PC-3 (cell line): Measurements from ENCODE around the gene CREBBP. TPM values are rescaled to one million over a fixed set of nuclear protein-coding genes. Genes with fewer than 3 reads are reported as not detected.

Experiments
- ATAC-seq: fragments of 200-7000 bp; cut with Tn5 transposase; 2 replicates; pipeline ENCODE4 v1.9.1; 2020; ENCODE audit warnings: mild to moderate bottlenecking, moderate library complexity
- BruUV-seq: library from RNA; stranded (reverse); fragments of 400-500 nt; replicated peaks from 2 replicates; lab custom pipeline; 2021; lab: Mats Ljungman, UMichigan
- CTCF ChIA-PET: fragments of 300-600 bp; sonication (Branson Sonifier 250); formaldehyde crosslinking; loops from one replicate; lab custom pipeline; 2022; ENCODE audit warnings: antibody characterized with exemption; lab: Charles Lee
- POLR2A ChIA-PET: fragments of 300-600 bp; sonication (Branson Sonifier 250); formaldehyde crosslinking; loops from one replicate; lab custom pipeline; 2022; ENCODE audit warnings: antibody characterized with exemption; ENCODE audit not compliant: unreplicated experiment; lab: Charles Lee
- DNase-seq: peaks from one replicate; pipeline ENCODE4 v3.0.0-alpha.2; 2015
- H2AFZ ChIP-seq: fragments of 300-600 bp; sonication (generic); 2 replicates; pipeline ENCODE4 v1.6.0; 2016; ENCODE audit warnings: antibody characterized with exemption, low read length
- H3F3A ChIP-seq: fragments of 300-600 bp; sonication (generic); one replicate; pipeline ENCODE4 v1.6.0; 2017; ENCODE audit warnings: antibody characterized with exemption, low read length, control low read depth, mild to moderate bottlenecking; ENCODE audit not compliant: unreplicated experiment
- H3K27ac ChIP-seq: fragments of 300-600 bp; sonication (generic); 2 replicates; pipeline ENCODE4 v1.5.1; 2016; ENCODE audit warnings: mild to moderate bottlenecking, low read length
- H3K27me3 ChIP-seq: fragments of 300-600 bp; sonication (generic); 2 replicates; pipeline ENCODE4 v1.6.1; 2016; ENCODE audit warnings: low read length, mixed read lengths
- H3K36me3 ChIP-seq: fragments of 300-600 bp; sonication (generic); 2 replicates; pipeline ENCODE4 v1.6.1; 2016; ENCODE audit warnings: low read depth, mixed run types, low read length, mixed read lengths
- H3K4me1 ChIP-seq: fragments of 300-600 bp; sonication (generic); 2 replicates; pipeline ENCODE4 v1.5.1; 2016; ENCODE audit warnings: low read length; ENCODE audit not compliant: insufficient read depth
- H3K4me2 ChIP-seq: fragments of 300-600 bp; sonication (generic); 2 replicates; pipeline ENCODE4 v1.6.0; 2016; ENCODE audit warnings: low read length
- H3K4me3 ChIP-seq: fragments of 300-600 bp; sonication (generic); 2 replicates; pipeline ENCODE4 v1.5.1; 2016; ENCODE audit warnings: mild to moderate bottlenecking, low read length, mixed read lengths
- H3K79me2 ChIP-seq: fragments of 300-600 bp; sonication (generic); 2 replicates; pipeline ENCODE4 v1.6.1; 2017; ENCODE audit warnings: low read length, mixed read lengths
- H3K9ac ChIP-seq: fragments of 300-600 bp; sonication (generic); 2 replicates; pipeline ENCODE4 v1.6.0; 2016; ENCODE audit warnings: mild to moderate bottlenecking, low read length
- H3K9me2 ChIP-seq: fragments of 300-600 bp; sonication (generic); replicated peaks from 2 replicates; pipeline ENCODE4 v1.6.1; 2016; ENCODE audit warnings: mixed run types, low read length, mixed read lengths
- H3K9me3 ChIP-seq: fragments of 300-600 bp; sonication (generic); 2 replicates; pipeline ENCODE4 v1.6.1; 2016; ENCODE audit warnings: low read length, mixed read lengths
- H4K20me1 ChIP-seq: fragments of 300-600 bp; sonication (generic); 2 replicates; pipeline ENCODE4 v1.6.1; 2016; ENCODE audit warnings: low read length, mixed read lengths
- EZH2 ChIP-seq: fragments of 300-600 bp; sonication (generic); IDR thresholded peaks from one replicate; pipeline ENCODE4 v1.6.1; 2017; ENCODE audit warnings: antibody characterized with exemption, mild to moderate bottlenecking, low read length; ENCODE audit not compliant: unreplicated experiment
- EZH2phosphoT487 ChIP-seq: fragments of 300-600 bp; sonication (generic); IDR thresholded peaks from 2 replicates; pipeline ENCODE4 v1.6.1; 2018; ENCODE audit warnings: mild to moderate bottlenecking, antibody characterized with exemption, low read length, borderline replicate concordance
- intact Hi-C: fragments of 100-400 bp; cut with micrococcal nuclease; formaldehyde crosslinking; loops from 2 replicates; pipeline ENCODE4 v1.9.0; 2023
- total RNA-seq: library from RNA; depleted of rRNA; stranded (reverse); fragments of >200 nt; gene quantifications from 2 replicates; pipeline ENCODE4 v1.2.3, GENCODE V29; 2014
- TF ChIP-seq, protein P1 (sequence below): fragments of 300-600 bp; sonication (generic); conservative IDR thresholded peaks from 2 replicates; pipeline ENCODE4 v1.5.1; 2017; ENCODE audit warnings: antibody characterized with exemption, low read depth, mild to moderate bottlenecking, low read length

Gene CREBBP
- total RNA-seq, 1 experiment from 2014 or later = 21.9 TPM

DNA sequence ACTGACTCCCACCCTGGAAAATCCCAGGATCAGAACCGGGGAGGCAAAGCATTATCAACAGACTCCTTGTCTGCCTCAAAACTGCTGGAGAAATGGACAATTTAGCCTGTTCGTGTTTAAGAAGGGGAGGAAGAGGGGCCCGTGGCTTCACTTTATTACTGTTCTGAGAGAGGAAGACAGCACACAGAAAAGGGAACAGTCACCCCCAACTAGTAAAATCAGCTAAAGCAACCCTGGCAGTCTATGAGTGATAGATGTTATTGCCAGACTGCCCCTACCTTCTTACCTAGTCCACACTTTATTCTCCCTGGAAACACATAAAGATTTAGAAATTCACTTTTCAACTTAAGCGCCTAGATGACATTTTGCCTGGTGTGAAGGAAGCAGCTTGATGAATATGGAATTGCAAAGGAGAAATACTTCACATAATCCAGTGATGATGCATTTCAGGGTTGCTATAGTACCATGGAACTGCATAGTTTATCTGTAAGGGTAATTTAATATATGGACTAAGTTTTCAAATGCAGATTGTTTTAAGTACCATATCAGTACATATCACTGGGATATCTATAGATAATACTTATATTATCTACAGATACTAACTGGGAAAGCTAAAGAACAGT lies 126.3 kb downstream of the CREBBP start:
- no peak for TF ChIP-seq EZH2phosphoT487
- no peak for TF ChIP-seq EZH2
- TF ChIP-seq, protein P1, sequence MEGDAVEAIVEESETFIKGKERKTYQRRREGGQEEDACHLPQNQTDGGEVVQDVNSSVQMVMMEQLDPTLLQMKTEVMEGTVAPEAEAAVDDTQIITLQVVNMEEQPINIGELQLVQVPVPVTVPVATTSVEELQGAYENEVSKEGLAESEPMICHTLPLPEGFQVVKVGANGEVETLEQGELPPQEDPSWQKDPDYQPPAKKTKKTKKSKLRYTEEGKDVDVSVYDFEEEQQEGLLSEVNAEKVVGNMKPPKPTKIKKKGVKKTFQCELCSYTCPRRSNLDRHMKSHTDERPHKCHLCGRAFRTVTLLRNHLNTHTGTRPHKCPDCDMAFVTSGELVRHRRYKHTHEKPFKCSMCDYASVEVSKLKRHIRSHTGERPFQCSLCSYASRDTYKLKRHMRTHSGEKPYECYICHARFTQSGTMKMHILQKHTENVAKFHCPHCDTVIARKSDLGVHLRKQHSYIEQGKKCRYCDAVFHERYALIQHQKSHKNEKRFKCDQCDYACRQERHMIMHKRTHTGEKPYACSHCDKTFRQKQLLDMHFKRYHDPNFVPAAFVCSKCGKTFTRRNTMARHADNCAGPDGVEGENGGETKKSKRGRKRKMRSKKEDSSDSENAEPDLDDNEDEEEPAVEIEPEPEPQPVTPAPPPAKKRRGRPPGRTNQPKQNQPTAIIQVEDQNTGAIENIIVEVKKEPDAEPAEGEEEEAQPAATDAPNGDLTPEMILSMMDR = no peak
- Histone ChIP-seq H3K27me3 (no peaks in the 10 kb centered on the region), H4K20me1 (no peaks in the 10 kb centered on the region), H3K4me1 (no peaks in the 10 kb centered on the region), H3K4me3 (no peak overlapping the region), H3K9me2 (no peaks in the 10 kb centered on the region), H3K9ac (no peak overlapping the region), H3F3A (no peaks in the 10 kb centered on the region), H3K79me2 (no peaks in the 10 kb centered on the region), H3K9me3 (no peaks in the 10 kb centered on the region), H3K27ac (no peak overlapping the region), H3K4me2 (no peak overlapping the region), H3K36me3 (no peaks in the 10 kb centered on the region; the same call in 1 of the 2 replicates), H2AFZ (no peak overlapping the region)
- DNase-seq = no peak
- CTCF ChIA-PET = no interaction called here
- ATAC-seq = no peak
- BruUV-seq = no TSS peak
- intact Hi-C loops = no loop called here
- POLR2A ChIA-PET = no interaction called here

DNA sequence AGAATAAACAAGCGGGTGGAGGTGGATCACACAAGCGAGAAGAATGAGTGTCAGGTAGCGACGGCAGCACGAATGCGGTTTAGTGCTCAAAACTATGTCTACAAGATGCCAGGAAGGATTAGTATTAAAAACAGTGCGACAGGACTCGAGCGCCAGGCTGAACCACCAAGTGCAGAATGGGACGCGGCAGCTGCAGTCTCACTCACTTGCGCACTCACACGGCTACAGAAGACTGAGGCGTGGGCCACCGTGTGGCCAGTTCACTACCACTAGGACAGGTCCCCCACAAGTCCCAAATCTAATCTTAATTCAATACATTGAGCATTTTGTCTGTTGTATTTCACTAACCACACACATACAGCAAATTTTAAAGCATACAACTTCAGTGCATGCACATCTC lies 127.5 kb downstream of the CREBBP start:
- Histone ChIP-seq H3K79me2 (no peaks in the 10 kb centered on the region), H3K36me3 (no peaks in the 10 kb centered on the region; the same call in 1 of the 2 replicates), H3K4me2 (no peak overlapping the region), H3K9me3 (no peaks in the 10 kb centered on the region), H3F3A (no peaks in the 10 kb centered on the region), H3K27me3 (no peaks in the 10 kb centered on the region), H2AFZ (no peak overlapping the region), H4K20me1 (no peaks in the 10 kb centered on the region), H3K9me2 (no peaks in the 10 kb centered on the region), H3K4me3 (no peak overlapping the region), H3K27ac (no peak overlapping the region), H3K9ac (no peak overlapping the region), H3K4me1 (no peaks in the 10 kb centered on the region)
- POLR2A ChIA-PET = no interaction called here
- CTCF ChIA-PET = no interaction called here
- intact Hi-C loops = no loop called here
- ATAC-seq = no peak
- no peak for DNase-seq
- no peak for TF ChIP-seq EZH2
- TF ChIP-seq, protein P1 = no peak
- no peak for TF ChIP-seq EZH2phosphoT487
- no TSS peak for BruUV-seq

DNA sequence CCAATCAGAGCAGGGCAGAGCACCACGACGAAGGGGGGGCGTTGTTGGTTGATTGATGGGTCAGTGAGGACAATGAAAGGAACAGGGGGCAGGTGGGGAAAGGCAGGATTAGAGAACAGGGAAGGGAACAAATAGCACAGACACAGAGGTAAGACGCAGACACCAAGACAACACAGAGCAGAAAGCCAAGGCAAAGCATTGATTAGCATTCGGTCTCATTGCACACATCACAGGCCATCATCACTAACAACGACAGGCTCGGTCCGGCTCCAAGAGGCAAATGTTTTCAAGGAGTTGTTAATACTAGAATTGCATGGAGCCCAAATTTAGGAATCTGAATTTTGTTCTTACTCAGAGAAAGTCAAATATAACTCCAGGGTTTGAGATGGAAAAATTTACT lies 128.6 kb downstream of the CREBBP start:
- Histone ChIP-seq H4K20me1 (no peaks in the 10 kb centered on the region), H3K79me2 (no peaks in the 10 kb centered on the region), H3K9me3 (no peaks in the 10 kb centered on the region), H3K27me3 (no peaks in the 10 kb centered on the region), H3K9me2 (no peaks in the 10 kb centered on the region), H3K9ac (no peak overlapping the region), H3F3A (no peaks in the 10 kb centered on the region), H3K36me3 (no peaks in the 10 kb centered on the region; the same call in 1 of the 2 replicates), H3K4me2 (no peak overlapping the region), H3K4me3 (no peak overlapping the region), H3K4me1 (no peaks in the 10 kb centered on the region), H2AFZ (no peak overlapping the region), H3K27ac (no peak overlapping the region)
- TF ChIP-seq EZH2 (no peak), EZH2phosphoT487 (no peak)
- TF ChIP-seq, protein P1 = no peak
- intact Hi-C loops = no loop called here
- BruUV-seq = no TSS peak
- ChIA-PET POLR2A (no interaction called here), CTCF (no interaction called here)
- ATAC-seq = no peak
- no peak for DNase-seq
